HL-60/S4 treated with retinoic acid at 250 ng/mL for 4 days and 3 days (cell line): ENCODE results near the gene METTL23.
"Not testable (repeated sequence)": the region's sequence is repeated elsewhere in the genome, so short reads cannot be mapped to it uniquely, and the experiment has no call there.

Source experiments
- in situ Hi-C: fragments of 300-500 bp; cut with MboI; formaldehyde crosslinking; loops from 2 replicates; pipeline ENCODE4 v1.7.0; 2022; ENCODE audit warnings: low sequenced_read_pairs

Gene METTL23

DNA sequence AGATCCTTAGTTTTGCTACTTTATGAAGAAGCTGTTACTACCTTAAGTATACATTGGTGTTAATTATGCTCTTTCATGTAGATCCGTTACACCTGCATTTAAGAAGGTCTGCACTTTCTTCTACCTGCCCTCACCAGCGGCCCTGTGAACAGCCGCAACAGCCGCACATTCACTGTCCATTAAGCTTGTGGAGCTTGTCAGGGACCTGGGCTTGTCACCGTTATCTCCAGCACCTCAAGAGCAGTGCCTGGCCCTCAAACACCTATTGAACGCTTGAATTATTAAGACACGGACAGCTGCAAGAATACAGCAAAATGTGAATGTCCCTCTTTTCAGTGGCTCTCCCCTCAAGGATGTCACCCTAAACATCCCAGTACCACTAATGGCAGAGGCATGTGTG, 12.9 kb upstream of the METTL23 start:
- in situ Hi-C loops = no loop called here

DNA sequence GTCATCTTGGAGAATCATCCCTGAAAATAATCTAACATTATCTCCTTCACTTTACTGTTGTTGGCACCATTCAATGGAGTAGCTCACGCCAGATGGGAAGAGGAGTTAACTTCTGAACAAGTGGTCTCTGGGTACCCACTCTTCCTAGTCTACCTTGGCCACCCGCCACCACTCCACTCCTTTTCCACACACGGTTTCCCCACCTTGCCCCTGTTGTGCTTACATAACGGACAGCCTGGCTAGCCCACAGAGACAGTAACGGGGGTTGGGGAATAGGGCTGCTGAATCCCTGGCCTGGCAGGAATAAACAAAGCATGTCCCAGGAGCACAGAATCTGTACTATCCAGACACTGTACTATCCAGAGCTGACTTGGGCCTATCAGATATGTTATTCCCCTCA, 12.3 kb upstream of the METTL23 start:
- in situ Hi-C loops = no loop called here

DNA sequence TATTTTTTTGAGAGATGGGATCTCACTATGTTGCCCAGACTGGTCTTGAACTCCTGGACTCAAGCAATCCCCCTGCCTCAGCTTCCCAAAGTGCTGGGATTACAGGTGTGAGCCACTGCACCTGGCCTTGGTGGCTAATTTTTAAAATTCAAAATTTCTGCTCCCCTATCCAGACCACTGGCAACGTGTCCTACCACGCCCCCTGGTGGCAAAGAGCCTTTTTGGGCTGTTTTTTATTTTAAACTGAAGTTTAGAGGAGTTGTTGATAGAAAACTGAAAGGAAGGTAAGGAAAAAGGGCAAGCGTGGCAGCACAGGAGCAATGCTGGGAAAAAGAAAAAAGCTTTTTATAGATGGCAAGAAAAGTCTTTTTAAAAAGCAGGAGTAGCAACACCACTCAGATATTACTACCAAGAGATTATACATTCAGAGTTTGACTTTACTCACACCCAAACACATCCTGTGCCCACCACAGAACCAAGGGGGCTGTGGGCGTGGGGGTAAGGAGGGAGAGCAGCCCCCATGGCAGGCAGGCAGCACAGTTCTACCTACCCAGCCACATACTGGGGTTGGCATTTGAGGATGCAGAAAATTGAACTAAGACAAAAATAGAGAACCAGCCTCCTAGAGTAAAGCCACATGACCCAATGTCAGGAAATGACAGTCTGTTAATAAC, 11.7 kb upstream of the METTL23 start:
- in situ Hi-C loops = no loop called here

DNA sequence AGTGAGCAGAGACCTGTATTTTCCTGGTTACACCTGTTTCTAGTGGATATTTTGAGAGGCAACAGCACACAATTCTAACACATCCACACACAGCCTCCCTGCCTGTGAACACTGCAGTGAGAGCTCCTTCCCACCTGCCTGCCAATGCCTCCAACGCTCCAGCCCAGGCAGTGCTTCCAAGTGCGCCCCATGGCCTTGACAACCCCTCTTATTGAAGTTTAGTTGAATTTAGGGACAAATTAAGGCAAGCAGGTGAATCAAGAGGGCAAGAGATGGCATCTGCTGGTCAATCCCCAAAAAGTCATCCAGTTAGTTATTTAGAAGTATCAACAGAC, 11.2 kb upstream of the METTL23 start:
- in situ Hi-C loops = no loop called here

DNA sequence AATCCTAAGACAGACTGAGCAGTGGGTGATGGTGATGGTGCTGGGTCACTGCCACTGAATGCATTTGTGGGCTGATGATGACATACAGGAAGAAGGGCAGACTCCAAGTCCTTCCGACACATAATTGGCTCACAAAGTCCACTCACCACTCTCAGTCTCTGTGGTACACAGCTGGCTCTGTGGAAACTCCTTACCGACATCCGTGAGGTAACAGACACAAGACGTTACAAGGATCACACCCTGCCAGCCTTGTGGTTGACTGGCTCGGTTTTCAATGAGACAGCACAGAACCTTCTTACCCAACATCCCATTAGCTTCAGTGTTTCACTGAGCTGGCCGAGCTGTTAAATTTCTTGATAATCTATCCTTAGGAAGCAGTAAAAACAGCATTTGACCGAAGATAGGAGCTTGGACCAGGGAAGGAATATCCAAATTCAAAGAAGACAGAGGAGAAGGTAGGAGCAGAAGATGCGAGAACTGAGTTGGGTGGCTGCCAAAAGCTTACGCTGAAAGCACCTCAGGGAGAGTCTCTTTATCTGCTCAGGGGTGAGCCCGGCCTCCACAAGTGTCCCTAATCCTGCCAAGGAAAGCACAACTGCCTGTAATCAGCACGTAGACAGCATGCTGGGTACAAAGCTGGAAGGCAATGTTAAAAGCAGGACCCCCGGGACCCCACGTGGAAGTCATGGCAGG, 10.3 kb upstream of the METTL23 start:
- in situ Hi-C loops = no loop called here

DNA sequence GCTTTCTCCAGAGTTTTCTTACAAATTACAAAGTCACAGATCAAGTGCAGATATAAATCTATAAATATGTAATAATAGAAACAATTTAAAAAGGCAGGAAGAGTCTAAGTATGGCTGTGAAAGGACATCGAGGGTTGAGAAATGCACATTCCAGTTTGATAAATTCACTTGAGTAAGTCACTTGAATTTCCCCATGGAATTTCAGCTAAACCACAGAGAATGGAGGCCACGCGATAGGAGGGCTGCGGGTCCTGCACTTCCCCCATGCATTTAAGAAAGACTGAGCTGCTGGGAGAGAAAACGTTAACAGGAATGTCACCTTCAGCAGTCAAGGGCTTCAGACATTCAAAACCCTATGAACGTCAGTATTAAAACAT, 9.8 kb upstream of the METTL23 start:
- in situ Hi-C loops = no loop called here

DNA sequence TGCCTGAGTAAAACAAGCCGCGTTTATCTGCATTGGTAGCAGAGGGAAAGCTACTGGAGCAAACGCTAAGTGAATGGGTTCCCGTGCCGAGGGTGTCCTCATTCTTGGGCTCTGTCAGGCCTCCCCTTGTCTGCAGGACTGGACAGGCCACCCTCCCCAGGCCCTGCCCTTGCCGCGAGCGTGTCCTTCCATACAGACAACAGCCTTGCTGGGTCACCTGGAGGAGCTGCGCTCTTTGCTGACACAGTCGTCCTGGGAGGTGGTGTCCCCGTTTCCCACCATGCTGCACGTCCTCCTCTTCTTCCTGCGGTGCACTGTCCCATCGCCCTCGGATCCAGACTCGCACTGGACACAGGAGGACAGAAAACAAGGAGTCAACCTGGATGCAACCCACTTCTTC, 8.1 kb upstream of the METTL23 start:
- in situ Hi-C loops = no loop called here

DNA sequence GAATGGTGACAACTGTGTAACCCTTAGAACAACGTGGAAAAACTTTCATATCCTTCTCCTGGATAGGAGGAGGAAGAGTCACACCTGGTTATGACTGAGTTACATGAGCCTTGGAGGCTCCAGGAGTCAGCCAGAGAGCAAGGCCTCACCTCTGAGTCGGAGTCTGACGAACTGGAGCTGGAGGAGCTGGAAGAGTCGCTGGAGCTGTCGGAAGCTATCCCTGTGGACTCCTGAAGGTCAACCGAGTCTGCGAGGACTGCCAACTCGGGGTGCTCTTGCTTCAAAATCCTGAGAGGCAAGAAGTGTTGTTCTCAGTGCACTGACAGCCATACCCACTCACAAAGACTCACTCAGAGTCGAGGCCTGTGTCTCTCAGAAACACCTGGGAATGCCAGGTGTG, 6.4 kb upstream of the METTL23 start:
- in situ Hi-C loops = no loop called here

DNA sequence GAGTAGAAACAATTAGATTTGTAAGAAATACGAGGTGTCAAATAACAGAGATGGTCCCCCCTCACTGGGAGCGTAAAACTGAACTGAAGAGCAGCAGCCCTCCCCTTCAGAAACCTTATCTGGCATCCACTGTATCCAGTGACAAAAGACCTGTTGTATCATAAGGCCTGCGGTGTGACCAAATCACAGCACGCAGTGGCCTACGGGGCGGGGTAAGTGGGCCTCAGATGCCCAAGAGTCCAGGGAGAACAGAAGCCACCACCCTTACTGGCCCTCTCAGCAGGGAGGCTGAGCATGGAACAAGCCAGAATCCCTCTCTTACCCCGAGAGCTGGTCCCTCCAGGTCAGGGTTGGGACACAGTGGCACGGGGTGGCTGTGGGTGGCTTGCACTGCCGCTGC, 5.7 kb upstream of the METTL23 start:
- in situ Hi-C loops = no loop called here

DNA sequence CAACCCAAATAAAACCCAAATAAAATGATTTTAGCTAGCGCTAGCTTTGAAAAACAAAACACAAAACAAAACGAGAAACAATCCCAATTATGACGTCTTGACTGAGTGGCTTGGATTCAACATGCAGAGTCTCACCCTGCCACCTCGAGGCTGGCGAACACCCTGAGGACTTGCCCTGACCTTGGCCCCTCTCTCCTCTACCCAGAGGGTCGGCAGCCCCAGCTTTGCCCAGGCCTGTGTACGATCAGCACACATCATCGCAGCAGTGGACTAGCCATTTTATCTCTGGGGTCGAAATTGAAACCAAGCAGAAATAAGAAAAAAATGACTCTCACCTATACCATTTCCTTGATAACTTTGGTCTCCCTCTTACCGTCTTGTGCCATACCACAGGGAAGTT, 5.2 kb upstream of the METTL23 start:
- in situ Hi-C loops = no loop called here

DNA sequence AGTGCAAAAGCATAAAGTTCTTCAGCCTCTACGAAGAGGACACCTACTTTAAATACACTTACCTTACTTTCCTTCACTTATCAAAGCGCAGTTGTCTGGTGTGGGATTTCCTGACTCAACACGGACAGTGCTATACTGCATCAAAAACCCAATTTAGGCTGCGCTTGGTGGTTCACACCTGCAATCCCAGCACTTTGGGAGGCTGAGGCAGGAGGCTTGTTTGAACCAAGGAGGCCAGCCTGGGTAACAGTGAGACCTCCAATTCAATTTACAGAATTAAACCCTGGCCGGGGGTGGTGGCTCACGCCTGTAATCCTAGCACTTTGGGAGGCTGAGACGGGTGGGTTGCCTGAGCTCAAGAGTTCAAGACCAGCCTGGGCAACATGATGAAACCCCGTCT, 4.4 kb upstream of the METTL23 start:
- in situ Hi-C loops = no loop called here

DNA sequence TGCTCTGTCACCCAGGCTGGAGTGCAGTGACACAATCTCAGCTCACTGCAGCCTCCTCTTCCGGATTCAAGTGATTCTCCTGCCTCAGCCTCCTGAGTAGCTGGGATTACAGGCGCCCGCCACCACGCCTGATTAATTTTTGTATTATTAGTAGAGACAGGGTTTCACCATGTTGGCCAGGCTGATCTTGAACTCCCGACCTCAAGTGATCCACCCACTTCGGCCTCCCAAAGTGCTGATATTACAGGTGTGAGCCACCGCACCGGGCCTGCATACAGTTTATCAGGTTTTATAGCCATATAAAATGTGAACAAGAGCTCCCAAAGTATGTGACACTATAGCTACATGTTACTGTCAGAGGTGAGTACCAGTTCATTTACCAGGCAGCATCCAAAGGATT, 3.7 kb upstream of the METTL23 start:
- in situ Hi-C loops = not testable (repeated sequence)

DNA sequence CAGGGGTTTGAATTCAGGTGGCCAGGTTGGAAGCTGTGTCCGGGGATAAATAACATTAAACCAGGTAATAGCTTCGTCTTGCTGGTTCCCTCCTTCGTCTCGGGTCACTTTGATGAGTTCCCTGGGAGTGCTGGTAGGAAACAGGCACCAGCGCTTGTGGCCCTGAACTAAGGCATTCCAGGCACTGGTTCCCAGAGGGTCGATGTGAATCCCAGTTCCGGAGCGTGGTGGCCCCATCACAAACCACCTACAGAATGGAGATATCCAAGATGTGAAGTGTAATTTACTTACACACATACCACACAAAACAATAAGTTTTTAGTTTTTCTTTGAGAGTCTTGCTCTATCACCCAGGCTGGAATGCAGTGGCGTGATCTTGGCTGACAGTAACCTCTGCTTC, 2.8 kb upstream of the METTL23 start:
- in situ Hi-C loops = no loop called here

DNA sequence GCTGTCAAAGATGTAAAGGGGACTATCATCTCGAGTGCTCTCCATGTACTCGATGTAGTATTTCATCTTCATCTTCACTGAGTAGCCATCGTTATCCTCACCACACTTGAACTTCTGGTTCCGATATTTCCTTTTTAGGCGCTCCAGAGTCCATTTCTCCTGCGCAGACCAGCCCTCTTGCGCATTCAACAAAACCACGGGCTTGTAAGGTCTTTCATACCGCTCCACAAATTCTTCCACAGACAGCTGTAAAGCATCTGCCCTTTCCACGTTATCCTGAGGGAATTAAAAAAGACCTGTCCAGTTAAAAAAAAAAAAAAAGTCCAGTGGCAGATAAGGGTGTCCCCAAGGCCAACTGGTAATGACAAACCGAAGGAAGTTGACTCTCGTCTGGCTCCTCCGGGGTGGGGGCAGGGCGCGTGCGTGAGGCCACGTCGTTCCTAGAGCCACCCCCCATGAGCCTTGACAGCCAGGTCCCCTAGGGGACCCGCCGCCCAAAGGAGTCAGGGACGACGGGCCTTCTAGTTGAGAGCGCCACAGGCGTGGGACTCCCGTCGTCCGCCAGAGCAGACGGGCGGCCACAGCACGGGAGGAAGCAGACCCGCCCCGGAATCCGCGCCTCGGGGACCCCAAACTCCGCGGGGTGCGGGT, 934 bp upstream of the METTL23 start:
- in situ Hi-C loops = no loop called here

DNA sequence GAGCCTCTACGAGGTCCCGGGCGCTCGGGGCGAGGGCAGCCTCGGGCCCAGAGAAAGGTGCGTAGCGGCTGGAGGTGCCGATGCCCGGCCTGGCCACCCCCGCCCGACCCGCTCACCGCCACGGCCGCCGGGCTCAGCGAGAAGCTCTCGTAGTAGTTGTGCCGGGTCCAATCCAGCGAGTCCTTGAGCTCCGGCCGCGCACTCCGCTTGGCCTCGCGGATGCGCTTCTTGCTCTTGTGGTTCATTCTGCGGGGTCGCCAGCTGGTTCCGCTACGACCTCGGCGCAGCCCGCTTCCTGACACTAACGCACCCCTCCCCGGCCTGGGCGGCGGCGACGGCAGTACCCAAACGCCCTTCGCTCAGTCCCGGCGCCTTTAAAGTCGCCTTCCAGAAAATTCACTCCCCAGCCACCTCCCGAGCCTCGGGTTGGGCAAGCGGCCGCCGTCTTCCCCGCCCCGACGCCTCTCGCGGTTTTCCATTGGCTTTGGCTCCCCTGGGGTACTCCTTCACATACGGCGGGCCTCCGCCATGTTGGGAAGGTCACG, 336 bp upstream of the METTL23 start, which contains the start of gene JMJD6:
Gene JMJD6 (minus strand): TSS at position 376 of the 545 bp plus-strand sequence. CDS start 131 bp downstream, at position 245.
- in situ Hi-C loops = no loop called here

DNA sequence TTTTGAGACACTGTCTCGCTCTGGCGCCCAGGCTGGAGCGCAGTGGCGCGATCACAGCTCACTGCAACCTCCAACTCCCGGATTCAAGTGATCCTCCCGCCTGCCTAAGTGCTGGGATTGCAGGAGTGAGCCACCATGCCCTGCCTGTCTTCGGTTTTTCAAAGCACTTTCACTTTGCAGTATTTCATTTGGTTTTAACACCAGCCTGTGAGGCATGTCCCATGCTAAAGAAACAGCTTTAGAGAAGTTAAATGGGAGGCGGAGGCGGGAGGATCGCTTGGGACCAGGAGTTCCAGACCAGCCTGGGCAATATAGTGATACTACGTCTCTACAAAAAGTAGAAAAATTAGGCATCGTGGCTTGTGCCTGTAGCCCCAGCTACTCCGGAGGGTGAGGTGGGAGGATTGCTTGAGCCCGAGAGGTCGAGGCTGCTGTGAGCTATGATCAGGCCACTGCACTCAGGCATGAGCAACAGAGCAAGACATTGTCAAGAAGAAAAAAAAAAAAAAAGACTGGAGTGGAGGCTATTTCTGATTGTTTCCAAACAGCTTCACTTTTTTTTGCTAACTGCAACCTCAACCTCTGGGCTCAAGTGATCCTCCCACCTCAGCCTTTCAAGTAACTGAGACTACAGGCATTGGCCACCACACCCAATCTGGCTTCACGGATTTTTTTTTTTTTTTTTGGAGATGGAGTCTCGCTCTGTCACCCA, 1.3 kb downstream of the METTL23 start:
- in situ Hi-C loops = no loop called here

DNA sequence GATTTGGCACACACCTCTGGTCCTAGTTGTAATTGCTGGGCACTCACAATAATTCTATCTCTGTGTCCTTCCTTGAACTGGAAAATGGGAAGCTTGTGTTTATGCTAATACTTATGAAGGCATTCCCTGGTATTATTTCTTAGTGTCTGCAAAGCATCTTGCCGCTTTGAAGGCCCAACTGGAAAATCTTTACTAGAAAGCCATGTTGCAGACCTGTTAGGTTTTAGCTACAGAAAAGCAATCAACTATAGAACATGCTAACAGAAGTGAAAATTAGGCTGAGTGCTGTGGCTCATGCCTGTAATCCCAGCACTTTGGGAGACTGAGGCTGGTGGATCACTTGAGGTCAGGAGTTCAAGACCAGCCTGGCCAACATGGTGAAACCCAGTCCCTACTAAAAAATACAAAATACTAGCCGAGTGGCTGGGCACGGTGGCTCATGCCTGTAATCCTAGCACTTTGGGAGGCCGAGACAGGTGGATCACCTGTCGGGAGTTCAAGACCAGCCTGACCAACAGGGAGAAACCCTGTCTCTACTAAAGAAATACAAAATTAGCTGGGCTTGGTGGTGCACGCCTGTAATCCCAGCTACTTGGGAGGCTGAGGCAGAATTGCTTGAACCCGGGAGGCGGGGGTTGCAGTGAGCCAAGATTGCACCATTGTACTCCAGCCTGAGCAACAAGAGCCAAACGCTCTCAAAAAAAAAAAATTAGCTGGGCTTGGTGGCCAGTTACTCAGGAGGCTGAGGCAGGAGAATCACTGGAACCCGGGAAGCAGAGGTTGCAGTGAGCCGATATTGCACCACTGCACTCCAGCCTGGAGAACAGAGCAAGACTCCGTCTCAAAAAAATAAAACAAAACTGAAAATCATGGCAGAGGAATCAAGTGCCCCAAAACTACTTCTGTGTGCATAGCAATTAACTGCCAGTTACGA, 5.4 kb downstream of the METTL23 start:
- in situ Hi-C loops = not testable (repeated sequence)

DNA sequence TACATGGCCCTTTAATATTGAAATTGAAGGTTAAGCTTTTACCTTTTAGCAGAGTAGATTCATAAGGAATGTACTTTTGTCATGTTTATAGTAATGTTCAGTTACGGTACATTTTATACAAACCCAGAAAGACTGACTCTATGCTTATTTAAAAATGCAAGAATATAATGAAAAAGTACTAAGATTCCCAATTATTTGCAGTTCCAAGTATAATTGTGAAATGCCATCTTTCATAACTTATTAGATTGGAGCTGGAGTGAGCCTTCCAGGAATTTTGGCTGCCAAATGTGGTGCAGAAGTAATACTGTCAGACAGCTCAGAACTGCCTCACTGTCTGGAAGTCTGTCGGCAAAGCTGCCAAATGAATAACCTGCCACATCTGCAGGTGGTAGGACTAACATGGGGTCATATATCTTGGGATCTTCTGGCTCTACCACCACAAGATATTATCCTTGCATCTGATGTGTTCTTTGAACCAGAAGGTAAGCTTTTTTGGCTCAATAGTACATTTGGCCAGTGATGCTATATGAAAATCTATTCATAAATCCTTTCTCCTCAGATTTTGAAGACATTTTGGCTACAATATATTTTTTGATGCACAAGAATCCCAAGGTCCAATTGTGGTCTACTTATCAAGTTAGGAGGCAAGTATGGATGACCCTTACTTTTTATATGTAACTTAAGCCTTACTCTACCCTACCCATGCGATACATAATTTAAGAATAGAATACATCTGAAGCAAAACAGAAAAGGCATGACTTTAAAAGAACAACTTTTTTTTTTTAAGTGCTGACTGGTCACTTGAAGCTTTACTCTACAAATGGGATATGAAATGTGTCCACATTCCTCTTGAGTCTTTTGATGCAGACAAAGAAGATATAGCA, 6.3 kb downstream of the METTL23 start:
- in situ Hi-C loops = no loop called here

DNA sequence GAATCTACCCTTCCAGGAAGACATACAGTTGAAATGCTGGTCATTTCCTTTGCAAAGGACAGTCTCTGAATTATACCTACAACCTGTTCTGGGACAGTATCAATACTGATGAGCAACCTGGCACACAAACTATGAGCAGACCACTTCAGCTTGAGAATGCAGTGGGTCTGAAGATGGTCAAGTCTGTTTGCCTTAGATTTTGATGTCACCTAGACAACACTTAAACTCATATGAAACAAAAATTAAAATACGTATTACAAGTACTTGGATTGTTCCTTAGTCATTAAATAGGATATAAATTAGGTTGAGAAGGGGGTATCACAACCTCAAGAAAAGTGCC, 6.9 kb downstream of the METTL23 start:
- in situ Hi-C loops = no loop called here
